Caco-2 (cell line): Measurements from ENCODE around the gene KRT6C. TPM values are rescaled to one million over a fixed set of nuclear protein-coding genes. Genes with fewer than 3 reads are reported as not detected.
"Not testable (repeated sequence)": the region's sequence is repeated elsewhere in the genome, so short reads cannot be mapped to it uniquely, and the experiment has no call there.

Source experiments
- BruUV-seq: library from RNA; stranded (reverse); fragments of 400-500 nt; replicated peaks from 2 replicates; lab custom pipeline; 2021; lab: Mats Ljungman, UMichigan
- CTCF ChIA-PET: fragments of 300-600 bp; sonication (Branson Sonifier 250); formaldehyde crosslinking; loops from one replicate; lab custom pipeline; 2022; ENCODE audit warnings: antibody characterized with exemption; lab: Charles Lee
- POLR2A ChIA-PET: fragments of 300-600 bp; sonication (Branson Sonifier 250); formaldehyde crosslinking; loops from one replicate; lab custom pipeline; 2022; ENCODE audit warnings: antibody characterized with exemption; lab: Charles Lee
- DNase-seq, 2 experiments: peaks; one replicate each; pipeline versions ENCODE4 v3.0.0 to v3.0.0-alpha.2; 2020 to 2022
- H3K27me3 ChIP-seq: replicated peaks from 2 replicates; pipeline ENCODE4 v1.6.0; 2011; ENCODE audit warnings: low read length; ENCODE audit not compliant: control insufficient read depth, insufficient read depth
- H3K36me3 ChIP-seq: 2 replicates; pipeline ENCODE4 v1.5.1; 2011; ENCODE audit warnings: low read length; ENCODE audit not compliant: control insufficient read depth, insufficient read depth
- H3K4me1 ChIP-seq: fragments of 250-450 bp; sonication (Bioruptor Pico); 2 replicates; pipeline ENCODE4 v1.5.1; 2020; ENCODE audit warnings: mild to moderate bottlenecking
- H3K4me3 ChIP-seq: 2 replicates; pipeline ENCODE4 v1.5.1; 2011; ENCODE audit warnings: low read depth, mild to moderate bottlenecking, control low read depth, low read length
- H3K9me3 ChIP-seq: fragments of 250-450 bp; sonication (Bioruptor Pico); 2 replicates; pipeline ENCODE4 v1.5.1; 2020; ENCODE audit warnings: mild to moderate bottlenecking, moderate library complexity
- H3K27ac Mint-ChIP-seq: one replicate; pipeline ENCODE4 v1.8.0; 2022; ENCODE audit warnings: mixed read lengths; ENCODE audit not compliant: unreplicated experiment
- H3K27me3 Mint-ChIP-seq: one replicate; pipeline ENCODE4 v1.8.0; 2022; ENCODE audit warnings: mixed read lengths; ENCODE audit not compliant: insufficient read depth, unreplicated experiment
- H3K36me3 Mint-ChIP-seq: one replicate; pipeline ENCODE4 v1.8.0; 2022; ENCODE audit warnings: mild to moderate bottlenecking, mixed read lengths; ENCODE audit not compliant: insufficient read depth, unreplicated experiment
- H3K4me1 Mint-ChIP-seq: one replicate; pipeline ENCODE4 v1.8.0; 2022; ENCODE audit warnings: low read depth, mixed read lengths; ENCODE audit not compliant: unreplicated experiment
- H3K4me3 Mint-ChIP-seq: one replicate; pipeline ENCODE4 v1.8.0; 2022; ENCODE audit warnings: mild to moderate bottlenecking, moderate library complexity, mixed read lengths; ENCODE audit not compliant: unreplicated experiment
- H3K9me3 Mint-ChIP-seq: one replicate; pipeline ENCODE4 v1.8.0; 2022; ENCODE audit warnings: mixed read lengths; ENCODE audit not compliant: unreplicated experiment
- CTCF ChIP-seq, 2 experiments: fragments of 200-600 bp in 1 of 2; IDR thresholded peaks; 1 replicate in 1 of 2; 2 replicates in 1 of 2; pipeline versions ENCODE4 v1.5.1 to v1.8.0; 2011 to 2022; ENCODE audit warnings: antibody characterized with exemption in 1 of 2, control low read depth in 1 of 2, inconsistent platforms in 1 of 2, low read depth in 1 of 2, low read length in 1 of 2, mild to moderate bottlenecking in 1 of 2, moderate library complexity in 1 of 2; ENCODE audit not compliant: insufficient read depth in 1 of 2, severe bottlenecking in 1 of 2, unreplicated experiment in 1 of 2
- intact Hi-C: fragments of 100-400 bp; cut with micrococcal nuclease; formaldehyde crosslinking; loops from one replicate; pipeline ENCODE4 v1.10.0; 2022; ENCODE audit not compliant: unreplicated experiment
- total RNA-seq: library from RNA; stranded (reverse); gene quantifications from 2 replicates; pipeline ENCODE4 v1.2.3, GENCODE V29; 2022

The KRT6C gene
- total RNA-seq, 1 experiment from 2014 or later = not detected

DNA sequence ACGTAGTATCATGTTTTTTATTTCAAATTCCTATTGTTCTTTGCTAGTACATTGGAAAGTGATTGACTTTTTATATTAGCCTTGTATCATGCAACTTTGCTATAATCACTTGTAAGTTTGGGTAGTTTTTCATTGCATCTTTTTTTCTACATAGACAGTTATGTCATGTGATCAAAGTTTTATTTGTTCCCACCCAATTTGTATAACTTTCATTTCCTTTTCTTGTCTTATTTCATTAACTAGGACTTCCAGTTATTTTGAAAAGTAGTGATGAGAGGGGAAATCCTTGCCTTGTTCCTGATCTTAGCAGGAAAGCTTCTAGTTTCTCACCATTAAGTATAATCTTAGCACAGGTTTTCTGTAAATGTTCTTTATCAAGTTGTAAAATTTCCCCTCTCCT, 29.3 kb upstream of the KRT6C start:
- intact Hi-C loops = no loop called here
- no peak for TF ChIP-seq CTCF (IDR thresholded peaks at IDR 0.05; ENCODE audit: insufficient read depth in 1 of 2, low read depth in 1 of 2, low read length in 1 of 2, severe bottlenecking in 1 of 2, unreplicated experiment in 1 of 2)
- no TSS peak for BruUV-seq
- Histone ChIP-seq H3K4me1 (no peaks in the 10 kb centered on the region), H3K9me3 (no peaks in the 10 kb centered on the region), H3K27me3 (no peaks in the 10 kb centered on the region), H3K4me3 (no peak overlapping the region), H3K36me3 (no peaks in the 10 kb centered on the region)
- ChIA-PET CTCF (no interaction called here), POLR2A (no interaction called here)
- H3K36me3 Mint-ChIP-seq = no peaks in the 10 kb centered on the region
- no peak overlapping the region for H3K27ac Mint-ChIP-seq
- DNase-seq = no peak
- H3K27me3 Mint-ChIP-seq = peaks cover 10% of the 10 kb centered on the region
- H3K4me1 Mint-ChIP-seq = no peaks in the 10 kb centered on the region
- no peak overlapping the region for H3K4me3 Mint-ChIP-seq
- peaks cover 6% of the 10 kb centered on the region for H3K9me3 Mint-ChIP-seq

DNA sequence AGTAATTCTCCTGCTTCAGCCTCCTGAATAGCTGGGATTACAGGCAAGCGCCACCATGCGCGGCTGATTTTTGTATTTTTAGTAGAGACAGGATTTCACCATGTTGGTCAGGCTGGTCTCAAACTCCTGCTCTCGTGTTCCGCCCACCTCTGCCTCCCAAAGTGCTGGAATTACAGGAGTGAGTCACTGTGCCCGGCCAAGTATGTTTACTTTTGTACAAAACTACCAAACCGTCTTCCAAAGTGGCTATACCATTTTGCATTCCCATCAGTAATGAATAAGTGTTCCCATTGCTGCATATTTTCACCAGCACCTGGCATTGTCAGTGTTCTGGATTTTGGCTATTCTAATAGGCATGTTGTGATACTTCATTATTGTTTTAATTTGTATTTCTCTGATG, 27.9 kb upstream of the KRT6C start:
- H3K9me3 ChIP-seq = no peaks in the 10 kb centered on the region
- ChIA-PET CTCF (no interaction called here), POLR2A (no interaction called here)
- H3K27me3 ChIP-seq = no peaks in the 10 kb centered on the region
- Mint-ChIP-seq H3K27me3 (peaks cover 7% of the 10 kb centered on the region), H3K4me3 (no peak overlapping the region), H3K36me3 (no peaks in the 10 kb centered on the region), H3K4me1 (peaks cover 2% of the 10 kb centered on the region), H3K27ac (no peak overlapping the region), H3K9me3 (peaks cover 6% of the 10 kb centered on the region)
- intact Hi-C loops = no loop called here
- peaks cover 9% of the 10 kb centered on the region for H3K4me1 ChIP-seq
- no peaks in the 10 kb centered on the region for H3K36me3 ChIP-seq
- TF ChIP-seq CTCF (IDR thresholded peaks at IDR 0.05; ENCODE audit: insufficient read depth in 1 of 2, low read depth in 1 of 2, low read length in 1 of 2, severe bottlenecking in 1 of 2, unreplicated experiment in 1 of 2) = no peak
- no peak overlapping the region for H3K4me3 ChIP-seq
- BruUV-seq = no TSS peak
- DNase-seq = no peak

DNA sequence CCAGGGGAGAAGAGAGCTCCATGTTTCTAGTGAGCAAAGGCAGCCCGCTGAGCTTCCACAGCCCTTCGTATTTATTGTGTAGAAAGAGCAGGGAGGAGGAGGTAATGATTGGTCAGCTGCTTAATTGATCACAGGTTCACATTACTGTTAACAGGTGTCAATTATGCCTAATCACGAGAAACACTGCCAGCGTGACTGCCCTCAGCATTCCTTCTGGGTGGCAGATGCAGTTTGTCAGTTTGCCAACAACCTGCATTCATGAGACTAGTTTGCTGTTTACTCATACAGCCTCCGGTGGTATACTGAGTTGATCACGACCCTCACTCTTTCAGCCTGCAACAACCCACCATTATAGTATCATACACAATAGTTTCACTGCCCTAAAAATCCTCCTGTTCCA, 27.0 kb upstream of the KRT6C start:
- CTCF ChIA-PET, H3K36me3 Mint-ChIP-seq, DNase-seq, BruUV-seq, H3K27me3 Mint-ChIP-seq, H3K36me3 ChIP-seq, H3K27me3 ChIP-seq, H3K4me3 Mint-ChIP-seq, H3K4me3 ChIP-seq, H3K9me3 ChIP-seq, H3K27ac Mint-ChIP-seq, intact Hi-C loops, H3K9me3 Mint-ChIP-seq, H3K4me1 Mint-ChIP-seq: not testable (repeated sequence)
- POLR2A ChIA-PET = interaction anchor here (0.5 kb wide), 1 partner anchor 18 kb away, joined by 3 read pairs; no protein-coding TSS in a partner anchor
- peaks cover 13% of the 10 kb centered on the region for H3K4me1 ChIP-seq
